HS-5 (cell line): ENCODE results near the gene C1orf232.

Experiments used
- DNase-seq: peaks from one replicate; pipeline ENCODE4 v3.0.0-alpha.2; 2012; ENCODE audit warnings: low read depth

The C1orf232 gene

GRCh38 chr1:26124418-26125331 lies 44.1 kb downstream of the C1orf232 start:
- no peak for DNase-seq

DNA sequence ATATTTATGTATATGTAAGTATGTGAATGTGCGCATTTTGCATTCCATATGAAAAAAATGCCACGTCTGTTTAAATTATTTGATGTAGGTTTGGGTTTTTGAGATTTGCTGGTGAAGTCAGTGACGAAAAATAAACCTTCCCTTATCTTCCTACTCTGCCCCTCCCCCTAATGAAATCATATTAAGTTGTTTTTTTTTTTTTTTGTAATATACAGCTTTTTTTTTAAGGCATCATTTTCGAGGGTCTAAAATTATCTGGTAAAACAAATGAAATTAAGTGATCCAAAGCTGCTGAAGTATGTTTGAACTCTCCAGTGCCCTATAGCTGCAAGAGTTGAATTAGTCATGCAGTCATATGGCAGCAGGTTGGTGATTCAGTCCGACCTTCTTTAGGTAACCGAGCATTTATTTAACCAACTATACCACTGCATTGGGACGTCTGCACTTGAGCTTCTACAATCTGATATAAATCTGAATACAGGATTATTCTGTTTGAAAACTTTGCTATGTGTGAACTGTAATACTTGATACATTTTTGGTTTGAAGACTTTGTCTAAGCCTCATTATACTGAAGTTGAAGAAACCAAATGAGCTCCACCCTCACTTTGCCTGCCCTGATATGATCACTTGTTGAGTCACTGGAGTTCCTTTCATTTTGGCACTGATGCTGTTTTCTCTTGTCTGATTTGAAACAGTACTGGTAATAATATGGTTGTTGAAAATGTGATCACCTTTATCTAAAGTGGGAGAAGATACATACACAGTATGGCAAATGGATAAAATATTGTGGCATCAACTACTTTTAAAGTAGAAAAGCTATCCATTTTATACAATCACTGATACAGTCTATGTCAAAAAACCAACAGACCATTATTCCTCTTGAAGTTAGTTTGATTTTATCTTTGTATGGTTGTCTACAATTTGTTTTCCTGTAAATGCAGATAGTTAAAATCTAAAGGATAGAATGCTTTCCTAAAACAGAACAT lies 45.5 kb downstream of the C1orf232 start:
- no peak for DNase-seq

DNA sequence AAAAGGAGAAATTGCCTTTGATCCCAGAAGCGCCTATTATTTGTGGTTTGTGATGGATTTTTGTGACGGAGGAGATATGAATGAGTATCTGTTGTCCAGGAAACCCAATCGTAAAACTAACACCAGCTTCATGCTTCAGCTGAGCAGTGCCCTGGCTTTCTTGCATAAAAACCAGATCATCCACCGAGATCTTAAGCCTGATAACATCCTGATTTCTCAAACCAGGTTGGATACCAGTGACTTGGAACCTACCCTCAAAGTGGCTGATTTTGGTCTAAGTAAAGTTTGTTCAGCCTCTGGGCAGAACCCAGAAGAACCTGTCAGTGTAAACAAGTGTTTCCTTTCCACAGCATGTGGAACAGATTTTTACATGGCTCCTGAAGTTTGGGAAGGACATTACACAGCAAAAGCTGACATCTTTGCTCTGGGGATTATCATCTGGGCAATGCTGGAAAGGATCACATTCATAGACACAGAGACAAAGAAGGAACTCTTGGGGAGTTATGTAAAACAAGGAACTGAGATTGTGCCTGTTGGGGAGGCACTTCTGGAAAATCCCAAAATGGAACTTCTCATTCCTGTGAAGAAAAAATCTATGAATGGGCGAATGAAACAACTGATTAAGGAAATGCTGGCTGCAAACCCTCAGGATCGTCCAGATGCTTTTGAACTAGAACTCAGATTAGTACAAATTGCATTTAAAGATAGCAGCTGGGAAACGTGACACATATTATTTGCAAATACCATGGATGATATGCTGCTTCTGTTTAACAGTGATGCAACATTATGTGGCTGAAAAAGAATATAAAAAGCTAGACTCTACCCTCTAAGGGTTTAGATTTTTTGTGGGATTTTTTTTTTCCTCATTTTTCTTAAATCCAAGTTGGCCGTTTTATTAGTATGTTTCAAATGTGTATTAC lies 46.6 kb downstream of the C1orf232 start:
- no peak for DNase-seq

- no peak for DNase-seq
Observed at GRCh38 chr1:26119892-26120608, 48.7 kb downstream of the C1orf232 start.

DNA sequence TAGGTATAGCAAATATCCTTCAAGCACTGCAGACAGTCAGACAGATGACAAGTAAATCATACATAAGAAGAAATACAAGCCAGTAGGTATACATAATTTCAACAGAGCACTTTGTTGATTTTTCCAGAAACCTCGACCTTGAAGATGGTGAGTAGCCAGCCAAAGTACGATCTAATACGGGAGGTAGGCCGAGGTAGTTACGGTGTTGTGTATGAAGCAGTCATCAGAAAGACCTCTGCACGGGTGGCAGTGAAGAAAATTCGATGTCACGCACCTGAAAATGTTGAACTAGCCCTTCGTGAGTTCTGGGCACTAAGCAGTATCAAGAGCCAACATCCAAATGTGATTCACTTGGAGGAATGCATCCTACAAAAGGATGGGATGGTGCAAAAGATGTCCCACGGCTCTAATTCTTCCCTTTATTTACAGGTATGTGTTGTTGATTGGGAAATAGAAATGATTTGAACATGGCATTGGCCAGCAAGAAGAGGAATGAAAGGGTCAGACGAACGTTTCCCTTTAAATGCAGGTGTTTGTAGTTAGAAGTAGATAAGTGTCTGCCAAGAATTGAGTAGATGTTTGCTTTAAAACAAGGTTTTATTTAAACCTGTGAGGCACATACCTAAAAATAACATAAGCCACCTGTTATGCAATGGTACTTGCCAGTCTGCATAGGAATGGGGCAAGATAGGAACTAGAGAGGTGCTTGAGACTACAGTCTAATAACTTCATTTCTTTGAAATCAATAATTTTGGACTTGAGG lies 54.4 kb downstream of the C1orf232 start:
- no peak for DNase-seq
